ENCODE measurements around the gene SMPDL3B.

Gene SMPDL3B

DNA sequence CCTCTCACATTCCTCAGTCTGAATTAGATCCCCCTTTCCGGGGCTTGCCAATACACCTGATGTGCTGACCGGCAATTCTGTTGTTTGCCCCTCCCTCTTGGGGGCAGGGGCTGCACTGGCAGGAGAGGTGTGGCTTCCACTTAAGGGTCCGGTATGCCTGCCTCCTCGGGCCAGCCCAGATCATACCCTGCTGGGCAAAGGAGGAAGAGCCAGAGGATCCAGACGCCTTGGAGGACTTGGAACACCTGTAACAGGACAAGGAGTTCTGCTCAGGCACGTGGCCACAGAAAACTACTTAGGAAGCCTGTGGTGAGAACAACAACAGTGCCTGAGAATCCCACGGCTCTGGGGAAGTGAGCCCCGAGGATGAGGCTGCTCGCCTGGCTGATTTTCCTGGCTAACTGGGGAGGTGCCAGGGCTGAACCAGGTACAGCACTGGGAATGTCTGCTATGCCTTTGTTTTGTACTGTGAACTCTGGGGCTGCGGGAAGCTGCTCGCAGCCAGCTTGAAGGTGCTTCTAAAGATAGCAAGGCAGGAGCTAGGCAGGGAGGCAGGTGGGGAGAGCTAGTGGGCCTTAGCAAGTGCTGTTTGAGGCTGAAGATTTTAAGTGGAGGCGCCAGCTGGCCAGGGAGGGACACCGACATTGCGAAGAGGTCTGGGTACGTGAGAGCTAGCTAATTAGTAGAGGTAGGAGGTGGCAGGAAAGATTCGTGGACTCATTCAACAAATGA lies at the start of gene SMPDL3B:
Gene SMPDL3B, plus strand, starts transcription at position 183 of the 732 bp plus-strand sequence. Its CDS starts 184 bp downstream, at position 367.
- DNase-seq, result no peak

GRCh38 chr1:27885114-27885528 lies 49.7 kb upstream of the SMPDL3B start:
- no peak for DNase-seq

DNA sequence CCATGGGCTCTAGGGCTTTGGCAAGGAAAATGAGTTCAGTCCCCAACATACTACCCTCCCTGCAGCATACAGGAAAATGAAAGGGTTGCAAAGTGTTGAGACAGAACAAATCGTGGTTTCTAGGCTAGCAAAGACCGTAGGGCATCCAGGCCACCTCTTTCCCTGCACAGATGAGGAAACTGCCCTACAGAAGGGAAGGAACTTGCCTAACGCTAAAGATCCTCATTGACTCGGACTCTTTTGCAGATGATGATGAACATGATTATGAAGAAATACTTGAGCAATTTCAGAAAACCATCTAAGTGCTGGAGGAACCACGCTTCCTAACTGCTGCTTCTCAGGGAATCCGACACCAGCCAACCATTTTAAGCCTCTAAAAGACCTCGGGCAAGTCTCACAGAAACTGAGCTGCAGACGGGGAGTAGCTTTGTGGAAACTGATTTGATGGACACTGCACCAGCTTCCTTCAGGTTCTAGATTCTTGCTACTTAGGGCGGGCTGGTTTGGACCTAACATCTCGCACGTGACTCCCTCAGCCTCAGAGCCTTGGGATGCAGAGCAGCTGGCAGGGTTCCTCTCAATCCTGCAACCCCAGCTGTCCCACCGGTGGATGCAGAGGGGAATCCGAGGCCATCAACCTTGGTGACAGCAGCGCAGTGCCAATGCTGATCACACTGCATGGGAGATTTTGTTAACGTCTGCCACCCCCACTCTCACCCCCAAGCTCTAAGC lies 49.0 kb upstream of the SMPDL3B start:
- DNase-seq, result no peak

- no peak for DNase-seq
Measured at GRCh38 chr1:27886353-27886679, 48.5 kb upstream of the SMPDL3B start.

DNA sequence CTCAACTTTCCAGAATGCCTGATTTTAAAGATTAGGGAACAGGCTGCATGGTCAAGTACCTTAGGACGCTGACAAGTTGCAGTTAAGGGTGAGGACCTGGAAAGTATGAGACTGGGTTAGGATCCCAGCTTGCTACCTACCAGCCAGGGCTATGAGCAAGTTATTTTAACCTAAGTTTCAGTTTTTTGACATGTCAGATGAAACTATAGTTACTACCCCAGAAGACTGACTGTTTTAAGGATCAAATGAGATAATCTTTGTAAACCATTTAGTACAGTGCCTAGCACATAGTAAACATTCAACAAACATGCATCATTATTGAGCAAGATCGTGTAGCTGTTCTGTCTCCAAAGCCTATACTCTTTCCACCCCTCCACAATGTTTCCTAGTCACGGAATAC lies 48.1 kb upstream of the SMPDL3B start:
- no peak for DNase-seq

DNA sequence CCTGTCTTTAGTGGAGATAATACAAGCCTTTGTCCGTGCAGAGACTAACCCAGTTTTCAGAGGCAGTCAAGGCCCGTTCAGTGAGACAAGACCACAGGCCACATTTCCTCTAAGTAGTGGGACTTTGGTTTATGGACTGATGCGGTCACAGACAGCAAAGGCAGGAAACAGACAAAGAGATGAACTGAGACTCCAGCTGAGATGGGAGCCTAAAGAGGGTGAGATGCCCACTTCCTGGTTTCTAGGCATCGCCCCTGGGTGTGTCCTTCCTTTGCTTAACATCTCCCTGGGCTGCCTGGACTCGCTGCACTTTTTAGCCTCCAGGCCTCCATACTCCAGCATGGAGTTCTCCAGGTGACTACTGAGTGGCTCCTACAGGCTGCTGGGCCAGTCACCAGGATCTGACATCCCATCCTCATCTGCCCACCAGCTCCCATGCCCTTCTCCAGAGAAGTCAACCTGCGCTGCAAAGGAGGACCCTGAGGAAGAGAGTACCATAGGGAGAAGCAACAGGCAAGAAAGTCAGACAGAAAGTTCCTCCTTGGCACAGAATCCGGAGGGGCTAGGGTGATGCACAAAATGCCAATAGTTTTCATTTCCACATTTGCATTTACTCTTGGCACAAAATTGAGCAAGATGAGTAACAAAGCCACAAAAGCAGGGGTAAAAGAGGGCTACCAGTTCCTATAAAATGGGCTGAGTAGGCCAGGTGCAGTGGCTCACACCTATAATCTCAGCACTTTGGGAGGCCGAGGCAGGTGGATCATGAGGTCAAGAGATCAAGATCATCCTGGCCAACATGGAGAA lies 47.4 kb upstream of the SMPDL3B start:
- DNase-seq, result no peak

GRCh38 chr1:27889506-27889905 lies 45.3 kb upstream of the SMPDL3B start:
- no peak for DNase-seq

DNA sequence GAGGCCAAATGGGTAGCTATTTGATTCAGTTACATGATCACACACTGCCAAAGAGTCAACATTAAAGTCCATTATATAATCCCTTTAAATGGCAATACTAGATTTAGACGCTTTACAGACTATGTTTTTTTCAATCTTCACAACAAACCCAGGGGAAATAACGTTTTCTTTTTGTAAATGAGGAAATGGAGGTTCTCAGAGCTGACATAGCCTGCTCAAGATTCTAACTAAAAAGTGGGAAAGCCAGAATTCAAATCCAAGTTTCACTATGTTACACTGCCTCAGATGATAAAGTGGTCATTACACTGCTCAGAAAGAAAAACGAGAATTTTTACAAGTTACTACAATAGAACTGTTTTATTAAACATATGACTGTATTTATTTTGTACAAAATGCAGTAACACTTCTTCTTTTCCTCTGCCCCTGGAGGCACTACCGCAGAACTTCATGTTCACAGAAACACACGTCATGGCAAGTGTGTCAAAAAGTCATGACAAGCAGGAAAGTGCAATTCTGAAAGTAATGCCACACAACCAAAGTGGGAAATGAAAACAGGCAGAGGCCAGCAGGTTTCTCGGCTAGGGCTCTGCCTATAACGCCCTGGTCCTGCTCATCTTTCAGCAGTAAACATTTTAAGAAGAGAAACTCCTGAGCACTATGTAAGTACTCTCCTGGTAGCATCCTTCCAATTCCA lies 43.5 kb upstream of the SMPDL3B start:
- no peak for DNase-seq

DNA sequence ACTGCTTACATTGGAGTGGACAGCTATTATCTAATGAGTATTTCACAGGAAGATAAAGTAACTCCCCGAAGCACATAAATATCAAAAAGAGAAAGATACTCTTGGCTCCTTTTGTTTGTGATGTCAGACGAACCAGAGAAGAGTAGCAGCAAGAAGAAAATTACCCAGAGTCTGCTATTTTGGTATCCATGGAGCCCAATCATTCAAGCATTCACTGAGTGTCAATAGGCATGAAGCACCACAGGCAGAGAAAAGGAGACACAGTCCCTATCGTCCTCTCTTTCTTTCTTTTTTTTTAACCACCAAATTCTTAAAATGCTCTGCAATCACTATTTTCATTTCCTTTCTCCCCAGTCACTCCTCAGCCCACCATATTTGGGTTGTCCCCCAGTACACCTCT lies 40.3 kb upstream of the SMPDL3B start:
- no peak for DNase-seq

- no peak for DNase-seq
Measured at GRCh38 chr1:27906759-27907158, 28.0 kb upstream of the SMPDL3B start.

DNA sequence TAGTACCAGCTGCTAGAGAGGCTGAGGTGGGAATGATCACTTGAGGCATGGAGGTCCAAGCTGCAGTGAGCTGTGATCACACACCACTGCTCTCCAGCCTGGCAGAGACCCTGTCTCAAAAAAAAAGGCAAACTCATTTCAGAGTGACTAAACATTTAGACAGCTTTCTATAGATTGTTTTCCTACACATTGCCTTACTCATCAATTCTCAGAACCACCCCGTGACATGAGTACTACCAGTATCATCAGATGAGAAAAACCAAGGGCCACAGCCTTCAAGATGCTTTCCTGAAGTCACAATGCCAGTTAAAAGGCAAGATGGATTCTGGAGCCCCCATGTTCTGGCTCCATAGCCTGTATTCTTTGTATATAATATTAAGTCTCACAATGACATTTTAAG lies 22.4 kb upstream of the SMPDL3B start:
- DNase-seq, result no peak

- no peak for DNase-seq
Measured at GRCh38 chr1:27915082-27915575, 19.7 kb upstream of the SMPDL3B start.

DNA sequence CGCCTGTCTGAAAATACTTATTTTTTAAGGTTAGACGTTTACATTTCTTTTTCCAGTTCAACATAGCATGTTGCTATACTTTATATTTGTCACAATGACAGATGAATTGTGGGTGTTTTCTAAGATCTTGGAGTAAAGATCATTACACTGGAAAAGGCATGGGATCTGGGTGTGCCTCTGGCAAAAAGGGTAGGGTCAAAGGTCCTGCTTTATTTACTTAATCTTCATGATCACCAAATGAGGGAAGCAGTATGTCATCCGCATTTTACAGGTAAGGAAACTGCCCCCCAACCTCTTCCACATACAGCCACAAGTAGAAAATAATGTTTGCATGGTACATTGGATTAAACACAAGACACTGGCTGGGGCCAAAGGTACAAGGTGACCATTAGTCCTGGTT lies 12.5 kb upstream of the SMPDL3B start:
- no peak for DNase-seq

DNA sequence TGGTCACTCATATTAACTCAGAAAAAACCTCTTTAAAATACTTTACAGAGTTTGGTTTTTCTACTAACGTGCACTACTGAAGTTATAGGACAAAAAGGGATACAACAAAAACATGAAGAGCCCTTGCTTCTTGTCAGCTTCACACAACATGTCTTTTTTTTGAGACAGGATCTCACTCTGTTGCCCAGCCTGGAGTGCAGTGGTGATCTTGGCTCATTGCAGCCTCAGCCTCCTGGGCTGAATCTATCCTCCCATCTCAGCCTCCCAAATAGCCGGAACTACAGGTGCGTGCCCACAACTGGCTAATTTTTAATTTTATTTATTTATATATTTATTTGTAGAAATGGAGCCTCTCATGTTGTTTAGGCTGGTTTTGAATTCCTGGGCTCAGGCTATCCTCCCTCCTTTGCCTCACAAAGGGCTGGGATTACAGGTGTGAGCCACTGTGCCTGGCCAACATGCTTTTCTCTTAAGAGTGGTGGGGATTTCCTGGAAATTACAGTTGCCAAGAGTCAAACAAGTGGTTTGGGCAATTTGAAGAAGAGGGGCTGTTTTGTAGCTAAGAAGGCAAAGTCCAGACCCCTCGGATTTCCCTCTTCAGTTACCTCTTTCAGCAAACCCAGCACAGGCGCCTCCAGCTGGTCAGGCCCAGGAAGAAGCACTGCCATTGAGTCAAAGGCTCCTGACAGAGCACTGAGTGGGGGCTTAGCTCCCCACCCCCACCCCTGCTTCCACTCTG lies 6.4 kb upstream of the SMPDL3B start:
- DNase-seq, result no peak

DNA sequence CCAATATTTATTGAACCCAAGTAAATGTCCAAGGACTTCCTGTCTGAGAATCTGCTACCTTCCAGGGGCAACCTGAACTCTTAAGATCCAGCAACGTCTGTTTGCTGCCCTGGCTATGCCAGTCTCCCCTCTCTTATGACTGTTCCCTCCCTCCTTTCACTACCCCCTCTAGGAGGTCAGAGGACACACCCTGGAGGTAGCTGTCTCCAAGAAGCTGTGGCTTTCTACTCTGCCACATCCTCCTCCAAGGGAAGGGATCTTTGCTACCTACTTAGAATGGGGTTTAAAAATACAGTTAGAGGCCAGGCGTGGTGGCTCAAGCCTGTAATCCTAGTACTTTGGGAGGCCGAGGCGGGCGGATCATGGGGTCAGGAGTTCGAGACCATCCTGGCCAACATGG lies 3.6 kb upstream of the SMPDL3B start:
- DNase-seq, result no peak

GRCh38 chr1:27931759-27932158 lies 3.0 kb upstream of the SMPDL3B start:
- DNase-seq, result no peak

DNA sequence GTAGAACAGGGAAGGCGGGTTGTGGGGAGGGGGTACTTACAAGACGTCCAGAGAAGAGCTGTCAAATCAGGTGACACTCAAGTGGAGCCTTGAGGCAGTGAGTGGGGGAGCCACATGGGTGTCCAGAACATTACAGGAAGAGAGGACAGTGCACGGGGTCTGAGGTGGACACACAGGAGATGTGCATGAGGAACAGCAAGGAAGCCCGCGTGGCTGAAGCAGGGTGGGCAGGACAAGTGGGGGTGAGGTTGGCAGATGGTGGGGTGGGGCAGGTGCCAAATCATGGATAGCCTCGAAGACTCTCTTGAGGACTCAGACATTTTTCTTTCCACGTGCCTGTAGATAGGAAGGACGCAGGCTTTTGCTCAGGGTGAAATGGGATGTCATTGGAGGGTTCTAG lies 921 bp downstream of the SMPDL3B start:
- DNase-seq, result no peak

DNA sequence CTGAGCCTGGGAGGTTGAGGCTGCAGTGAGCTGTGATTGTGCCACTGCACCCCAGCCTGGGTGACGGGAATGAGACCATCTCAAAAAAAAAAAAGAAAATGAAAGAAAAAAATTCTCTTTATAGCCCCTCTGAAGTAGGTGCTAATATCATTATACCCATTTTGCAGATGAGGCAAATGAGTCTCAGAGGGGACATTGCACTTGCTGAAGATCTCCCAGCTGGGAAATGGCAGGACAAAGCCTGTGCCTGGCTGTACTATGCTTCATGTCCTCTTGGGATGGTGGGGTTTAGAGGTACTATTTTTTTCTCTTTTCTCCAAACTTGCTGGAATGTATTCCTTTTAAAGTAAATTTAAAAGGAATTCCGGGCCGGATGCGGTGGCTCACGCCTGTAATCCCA lies 1.6 kb downstream of the SMPDL3B start:
- DNase-seq, result no peak

GRCh38 chr1:27937524-27937836 lies 2.7 kb downstream of the SMPDL3B start:
- DNase-seq, result no peak

- DNase-seq, result no peak
Measured at GRCh38 chr1:27938488-27938887, 3.7 kb downstream of the SMPDL3B start.

DNA sequence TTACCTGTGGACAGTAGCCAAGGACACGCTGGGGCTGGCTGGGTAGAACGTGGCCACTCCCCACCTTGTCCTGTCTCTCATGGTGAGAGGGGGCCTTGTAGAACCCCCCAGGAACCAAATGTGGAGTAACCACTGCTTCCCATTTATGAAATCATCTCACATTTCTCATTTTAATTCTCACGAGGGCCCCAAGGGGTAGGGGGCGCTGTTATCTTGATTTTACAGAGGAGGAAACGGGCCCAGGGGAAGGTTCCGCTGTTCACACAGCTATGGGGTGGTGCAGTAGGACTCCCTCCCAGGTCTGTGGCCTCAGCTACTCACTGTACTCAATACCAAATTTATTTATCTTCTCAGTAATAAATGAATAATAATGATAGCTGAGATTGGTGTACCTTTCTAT lies 5.5 kb downstream of the SMPDL3B start:
- DNase-seq, result peak in 1 of 2 experiments; percentile 34

GRCh38 chr1:27940870-27941560 lies 6.2 kb downstream of the SMPDL3B start:
- DNase-seq, result no peak

Data from NCI-H1930 (cell line).